Fibroblast of skin of left biceps (primary cell): ENCODE data around the gene CRADD.
"Not testable (repeated sequence)": the region's sequence is repeated elsewhere in the genome, so short reads cannot be mapped to it uniquely, and the experiment has no call there.

Source experiments
- DNase-seq, 2 experiments: peaks; one replicate each; pipeline ENCODE4 v3.0.0-alpha.2; 2013; ENCODE audit warnings: low read depth in 2 of 2

Gene CRADD

DNA sequence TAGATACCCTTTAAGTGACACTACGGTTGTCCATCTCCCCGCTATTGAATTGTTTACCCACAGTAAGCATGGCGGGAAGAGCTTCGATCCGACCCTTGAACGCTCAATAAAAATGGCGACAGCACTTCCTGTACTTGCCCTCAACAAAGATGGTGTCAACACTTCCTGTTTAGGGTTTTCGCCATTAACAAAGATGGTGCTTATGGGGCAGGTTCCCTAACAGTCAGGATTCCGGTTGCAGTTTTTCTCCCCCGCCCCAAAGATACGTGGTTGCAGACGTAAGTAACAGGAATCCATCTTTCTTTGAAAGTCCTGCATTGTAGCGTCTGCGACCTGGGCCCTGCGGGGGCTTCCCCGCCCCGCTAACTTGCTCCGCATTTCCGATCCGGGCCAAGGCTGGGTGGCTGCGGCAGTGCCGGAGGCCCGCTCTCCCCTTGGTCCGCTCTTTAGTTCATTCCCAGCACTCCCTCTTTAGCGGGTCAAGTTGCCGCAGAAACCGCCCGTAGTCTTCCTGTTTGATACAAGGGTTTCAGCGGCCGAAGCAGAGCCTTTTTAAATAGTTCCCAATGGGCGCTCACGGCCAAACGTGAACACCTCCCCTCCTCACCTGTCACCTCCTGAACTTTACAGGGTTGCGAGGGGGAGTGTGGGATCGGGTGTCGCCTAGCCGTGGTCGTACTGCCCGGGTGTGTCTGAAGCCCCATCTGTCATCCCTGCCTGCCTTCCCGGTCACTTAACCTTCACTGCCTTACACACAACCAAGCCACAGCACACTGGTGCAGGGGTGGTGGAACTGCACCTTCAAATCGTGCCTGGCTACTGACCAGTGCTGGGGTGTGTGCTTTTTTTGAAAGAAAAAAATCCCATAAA, at the start of gene CRADD:
Gene CRADD, plus strand, starts transcription at position 181 of the 870 bp plus-strand sequence.
- DNase-seq = peak; percentile 98

DNA sequence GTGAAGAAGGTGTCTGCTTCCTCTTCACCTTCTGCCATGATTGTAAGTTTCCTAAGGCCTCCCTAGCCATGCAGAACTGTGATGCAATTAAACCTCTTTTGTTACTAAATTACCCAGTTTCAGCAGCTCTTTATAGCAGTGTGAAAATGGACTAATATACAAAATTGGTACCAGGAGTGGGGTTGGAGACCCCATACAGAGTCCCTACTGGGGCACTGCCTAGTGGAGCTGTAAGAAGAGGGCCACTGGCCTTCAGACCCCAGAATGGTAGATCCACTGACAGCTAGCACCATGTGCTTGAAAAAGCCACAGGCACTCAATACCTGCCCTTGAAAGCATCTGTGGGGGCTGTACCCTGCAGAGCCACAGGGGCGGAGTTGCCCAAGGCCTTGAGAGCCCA, 44.8 kb upstream of the CRADD start:
- no peak for DNase-seq

- peak in 1 of 2 experiments; percentile 27 for DNase-seq
Observed at GRCh38 chr12:93634416-93634815, 42.8 kb upstream of the CRADD start.

DNA sequence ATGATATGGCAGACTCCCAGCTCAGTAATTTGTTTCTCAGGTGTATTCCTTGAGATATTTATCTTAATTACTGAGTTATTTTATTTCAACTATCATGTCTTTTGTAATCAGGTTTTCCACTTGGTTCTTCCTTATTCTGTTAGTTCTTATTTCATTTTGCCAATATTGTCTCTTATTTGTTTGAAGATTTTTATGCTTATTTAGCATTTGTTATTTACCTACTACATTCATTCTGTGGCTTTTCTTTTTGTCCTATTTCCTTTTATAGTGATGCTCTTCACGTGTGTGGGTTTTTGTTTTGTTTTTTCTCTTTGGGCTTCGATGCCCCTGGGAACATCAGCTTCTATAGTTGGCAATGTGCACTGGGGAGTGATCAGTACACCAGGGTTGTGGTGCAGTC, 40.5 kb upstream of the CRADD start:
- no peak for DNase-seq

GRCh38 chr12:93638095-93638494, 39.1 kb upstream of the CRADD start:
- peak in 1 of 2 experiments; percentile 8 for DNase-seq

DNA sequence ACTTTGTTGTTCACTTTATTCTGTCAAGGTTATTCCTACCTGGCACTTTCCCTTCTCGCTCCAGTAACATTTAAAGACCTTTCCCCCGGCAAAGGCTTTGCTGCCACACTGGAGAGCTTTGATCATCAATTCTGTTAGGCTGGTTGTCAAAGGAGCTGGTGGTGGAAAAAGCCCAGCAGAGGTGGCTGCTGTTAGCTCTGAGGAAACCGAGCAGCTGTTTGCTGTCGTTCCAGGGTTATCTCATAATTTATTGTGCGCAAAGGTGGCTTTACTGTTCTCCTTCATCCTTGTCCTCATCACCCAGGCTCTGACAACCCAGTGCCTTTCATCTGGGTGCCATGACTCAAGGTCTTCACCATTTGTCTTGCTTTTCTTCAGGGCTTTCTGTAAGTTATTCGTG, 38.2 kb upstream of the CRADD start:
- no peak for DNase-seq

GRCh38 chr12:93639406-93639805, 37.8 kb upstream of the CRADD start:
- DNase-seq = no peak

GRCh38 chr12:93641380-93641779, 35.8 kb upstream of the CRADD start:
- not testable (repeated sequence) for DNase-seq

- no peak for DNase-seq
Observed at GRCh38 chr12:93642751-93643150, 34.4 kb upstream of the CRADD start.

DNA sequence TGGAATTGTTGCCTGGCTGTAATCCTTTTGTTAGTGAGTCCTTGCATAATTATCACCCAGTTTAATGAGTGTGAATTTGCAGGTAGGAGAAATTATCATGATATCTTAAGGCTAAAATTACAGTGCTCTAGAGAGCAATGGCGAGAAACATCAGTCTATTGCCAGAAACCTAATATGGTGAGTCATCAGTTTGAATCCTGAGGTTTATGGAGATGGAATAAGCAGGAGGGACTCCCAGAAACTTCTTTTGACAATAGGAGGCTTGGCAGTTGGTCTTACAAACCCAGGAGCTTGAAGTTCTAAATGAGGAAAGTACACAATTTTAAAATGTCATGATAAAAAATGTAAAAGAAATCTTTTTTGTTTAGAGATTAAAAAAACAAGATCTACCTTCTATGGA, 31.5 kb upstream of the CRADD start:
- no peak for DNase-seq

DNA sequence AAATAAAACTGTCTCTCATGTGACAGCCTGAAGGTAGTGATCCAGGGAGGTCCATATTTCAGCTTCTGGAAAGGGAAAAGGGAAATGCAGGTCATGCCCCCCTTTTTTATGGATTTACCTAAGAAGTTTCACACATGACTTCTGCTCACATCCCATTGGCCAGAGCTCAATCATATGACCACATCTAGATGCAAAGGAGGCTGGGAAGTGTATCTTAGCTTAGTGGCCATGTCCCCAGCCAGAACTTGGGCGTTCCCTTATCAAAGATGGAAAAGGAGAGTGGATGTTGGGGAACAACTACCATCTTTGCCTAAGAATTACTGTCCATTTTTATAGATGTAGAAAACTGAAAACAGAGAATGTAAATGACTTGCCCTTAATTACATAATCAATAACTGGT, 26.5 kb upstream of the CRADD start:
- no peak for DNase-seq

DNA sequence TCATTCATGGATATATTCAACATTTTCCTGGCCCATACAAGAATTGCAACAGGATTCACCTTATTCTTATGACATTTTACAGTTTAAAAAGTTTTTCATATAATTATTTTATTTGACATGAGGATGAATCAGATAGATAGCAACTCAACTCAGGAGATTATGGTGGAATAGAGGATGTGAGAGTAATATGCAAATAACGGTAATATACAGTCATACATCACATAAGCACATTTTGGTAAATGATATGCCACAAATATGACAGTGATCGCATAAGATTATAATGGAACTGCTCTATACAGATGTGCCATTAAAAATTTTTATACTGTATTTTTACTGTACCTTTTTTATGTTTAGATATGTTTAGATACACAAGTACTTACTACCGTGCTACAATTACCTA, 24.1 kb upstream of the CRADD start:
- DNase-seq = no peak

DNA sequence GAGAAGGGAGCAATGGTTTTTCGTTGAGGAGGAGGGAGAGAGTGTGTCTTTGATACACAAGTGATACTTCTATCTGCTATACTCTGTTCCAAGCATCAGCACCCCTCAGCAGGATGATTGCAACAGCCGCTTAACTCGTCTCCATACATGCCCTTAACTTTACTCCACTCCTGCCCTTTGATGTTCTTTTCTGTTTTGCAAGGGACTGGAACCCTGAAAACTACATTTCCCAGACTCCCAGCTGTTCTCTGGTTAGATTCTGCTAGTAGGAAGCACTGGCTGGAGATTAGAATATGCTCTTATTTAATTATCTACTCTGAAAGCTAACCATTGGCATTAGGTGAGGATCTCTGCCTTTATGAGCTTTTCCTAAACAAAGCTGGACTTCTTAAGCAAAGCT, 23.5 kb upstream of the CRADD start:
- no peak for DNase-seq

GRCh38 chr12:93654421-93654820, 22.8 kb upstream of the CRADD start:
- DNase-seq = no peak

- no peak for DNase-seq
Observed at GRCh38 chr12:93657071-93657470, 20.1 kb upstream of the CRADD start.

- no peak for DNase-seq
Observed at GRCh38 chr12:93661021-93661420, 16.2 kb upstream of the CRADD start.

- no peak for DNase-seq
Observed at GRCh38 chr12:93663006-93663728, 14.0 kb upstream of the CRADD start.

DNA sequence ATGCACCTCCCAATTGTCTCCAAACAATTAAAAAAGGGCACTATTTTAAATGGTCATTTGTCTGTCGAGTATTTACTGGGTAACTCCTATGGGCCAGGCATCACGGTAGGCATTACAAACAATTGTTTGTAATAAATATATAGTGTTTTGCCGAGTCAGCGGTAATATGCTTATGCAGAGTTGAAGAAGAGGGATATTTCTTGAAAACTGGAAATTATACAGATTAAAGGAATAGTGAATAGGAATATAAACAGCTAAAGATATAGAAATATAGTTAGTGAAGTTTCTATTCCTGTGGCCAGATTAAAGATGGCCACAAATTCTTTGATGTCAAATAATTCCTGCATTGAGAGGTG, 13.5 kb upstream of the CRADD start:
- DNase-seq = no peak

- DNase-seq = no peak
Observed at GRCh38 chr12:93664573-93665138, 12.5 kb upstream of the CRADD start.

DNA sequence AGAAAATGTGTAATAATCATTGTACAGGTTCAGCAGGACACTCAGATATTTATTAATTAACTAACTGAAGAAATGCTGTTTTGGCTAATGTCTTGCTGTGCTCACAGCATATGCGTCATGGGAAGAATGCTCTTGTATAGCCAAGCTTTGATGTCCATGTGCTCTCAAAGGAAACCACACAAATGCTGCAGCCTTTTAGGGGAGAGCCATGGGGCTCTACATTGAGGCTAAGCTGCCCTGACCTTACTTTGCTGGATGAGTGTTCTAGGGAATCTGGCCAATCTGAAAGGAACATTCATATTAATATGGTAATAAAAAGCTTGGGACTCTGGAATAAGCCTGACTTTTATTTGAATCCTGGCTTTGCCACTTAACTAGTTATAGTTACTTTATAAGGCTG, 9.5 kb upstream of the CRADD start:
- DNase-seq = no peak

GRCh38 chr12:93668919-93669418, 8.2 kb upstream of the CRADD start:
- no peak for DNase-seq

DNA sequence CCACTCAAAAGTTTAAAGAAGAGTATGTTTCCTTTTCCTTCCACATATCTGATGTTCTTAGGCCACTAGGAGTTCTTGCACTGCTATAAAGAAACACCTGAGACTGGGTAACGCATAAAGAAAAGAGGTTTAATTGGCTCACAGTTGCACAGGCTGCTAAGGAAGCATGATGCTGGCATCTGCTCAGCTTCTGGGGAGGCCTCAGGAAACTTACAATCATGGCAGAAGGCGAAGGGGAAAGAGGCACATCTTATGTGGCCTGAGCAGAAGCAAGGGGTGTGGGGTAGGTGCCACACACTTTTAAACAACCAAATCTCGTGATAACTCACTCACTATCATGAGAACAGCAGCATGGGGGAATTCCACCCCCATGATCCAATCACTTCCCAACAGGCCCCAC, 7.7 kb upstream of the CRADD start:
- DNase-seq = no peak

DNA sequence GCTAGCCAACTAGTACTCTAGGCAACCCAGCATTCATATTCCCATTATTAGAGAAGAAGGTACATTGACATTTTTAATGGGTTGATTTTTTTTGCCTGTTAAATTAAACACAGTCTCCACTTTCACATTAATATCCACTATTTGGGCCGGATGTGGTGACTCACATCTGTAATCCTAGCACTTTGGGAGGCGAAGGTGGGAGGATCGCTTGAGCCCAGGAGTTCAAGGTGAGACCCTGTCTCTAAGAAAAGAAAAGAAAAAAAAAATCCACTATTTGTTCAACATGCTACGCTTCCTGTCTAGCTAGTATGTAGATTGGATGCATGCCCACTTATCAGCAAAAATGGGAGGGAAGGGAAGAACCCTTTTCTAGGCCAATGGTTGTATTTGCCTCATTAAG, 7.1 kb upstream of the CRADD start:
- no peak for DNase-seq
